Gastroesophageal sphincter (tissue), 4 donors: ENCODE measurements around the gene GINS3. TPM values are rescaled to one million over a fixed set of nuclear protein-coding genes. Genes with fewer than 3 reads are reported as not detected.

Experiments
- ATAC-seq: fragments of 150-250 bp; one replicate; pipeline ENCODE4 v1.9.1; 2016; ENCODE audit warnings: mild to moderate bottlenecking, moderate library complexity
- H3K27ac ChIP-seq, 4 donors: fragments of 200-600 bp; sonication (generic) in 3 of 4; 1 replicate in 3 of 4; 2 replicates in 1 of 4; pipeline ENCODE4 v1.5.1; 2016 to 2019
- H3K27me3 ChIP-seq: fragments of 200-600 bp; sonication (generic); one replicate; pipeline ENCODE4 v1.5.1; 2019
- H3K36me3 ChIP-seq, 2 donors: fragments of 200-600 bp; sonication (generic); one replicate each; pipeline ENCODE4 v1.5.1; 2019; ENCODE audit warnings: control low read depth in 1 of 2
- H3K4me1 ChIP-seq, 3 donors: fragments of 200-600 bp; sonication (generic); 1 replicate in 2 of 3; 2 replicates in 1 of 3; pipeline ENCODE4 v1.5.1; 2016 to 2019; ENCODE audit warnings: control low read depth in 2 of 3
- H3K4me3 ChIP-seq, 2 donors: fragments of 200-600 bp; sonication (generic); one replicate each; pipeline ENCODE4 v1.5.1; 2019; ENCODE audit warnings: mild to moderate bottlenecking in 1 of 2, moderate library complexity in 1 of 2
- H3K9me3 ChIP-seq, 3 donors: fragments of 200-600 bp; sonication (generic); one replicate each; pipeline ENCODE4 v1.5.1; 2017 to 2019; ENCODE audit warnings: control low read depth in 2 of 3
- EP300 ChIP-seq: sonication (generic); formaldehyde crosslinking; IDR thresholded peaks from one replicate; pipeline ENCODE4 v1.6.1; 2017; ENCODE audit warnings: antibody characterized with exemption, mild to moderate bottlenecking
- POLR2A ChIP-seq, 2 donors: fragments of 450-650 bp; IDR thresholded peaks; one replicate each; pipeline ENCODE4 v1.6.1; 2017; ENCODE audit warnings: antibody characterized with exemption in 2 of 2, mild to moderate bottlenecking in 2 of 2, moderate library complexity in 1 of 2
- POLR2AphosphoS5 ChIP-seq: sonication (generic); formaldehyde crosslinking; IDR thresholded peaks from one replicate; pipeline ENCODE4 v1.6.1; 2017; ENCODE audit warnings: antibody characterized with exemption
- WGBS, 2 donors: methylation state at CpG; one replicate each; pipeline ENCODE4 v1.1.5; 2018; ENCODE audit warnings: low coverage in 1 of 2; 5-methylcytosine and 5-hydroxymethylcytosine counted together
- total RNA-seq, 4 donors: library from RNA; depleted of rRNA; stranded (reverse); fragments of >200 nt; gene quantifications; one replicate each; pipeline ENCODE4 v1.1.0, GENCODE V29; 2016
- TF ChIP-seq, protein P1 (sequence below), 4 experiments: fragments of 200-600 bp in 2 of 4; fragments of 450-650 bp in 2 of 4; sonication (generic) in 1 of 4; IDR thresholded peaks; one replicate each; pipeline ENCODE4 v1.5.1; 2017 to 2019; ENCODE audit warnings: antibody characterized with exemption in 4 of 4, mild to moderate bottlenecking in 2 of 4, moderate library complexity in 2 of 4

The GINS3 gene
- total RNA-seq, 4 donors from 2014 or later, result 1.7 to 2.8 (median 2.4) TPM

GRCh38 chr16:58418601-58419000, 26.3 kb downstream of the GINS3 start:
- WGBS, 2 donors, result 28 to 71% methylated on average over 1 to 4 of the region's 4 CpGs
- H3K27ac ChIP-seq, result no peak overlapping the region

GRCh38 chr16:58419241-58419990, 27.1 kb downstream of the GINS3 start:
- no peak for ATAC-seq
- H3K4me3 ChIP-seq, result no peak overlapping the region
- WGBS, 2 donors, result 43 to 62% methylated on average over 4 to 11 of the region's 15 CpGs
- H3K4me1 ChIP-seq, result no peaks in the 10 kb centered on the region
- no peak overlapping the region for H3K27ac ChIP-seq
- TF ChIP-seq POLR2A (IDR thresholded peaks at IDR 0.05) (no peak), POLR2AphosphoS5 (no peak), EP300 (no peak)
- TF ChIP-seq, protein P1, sequence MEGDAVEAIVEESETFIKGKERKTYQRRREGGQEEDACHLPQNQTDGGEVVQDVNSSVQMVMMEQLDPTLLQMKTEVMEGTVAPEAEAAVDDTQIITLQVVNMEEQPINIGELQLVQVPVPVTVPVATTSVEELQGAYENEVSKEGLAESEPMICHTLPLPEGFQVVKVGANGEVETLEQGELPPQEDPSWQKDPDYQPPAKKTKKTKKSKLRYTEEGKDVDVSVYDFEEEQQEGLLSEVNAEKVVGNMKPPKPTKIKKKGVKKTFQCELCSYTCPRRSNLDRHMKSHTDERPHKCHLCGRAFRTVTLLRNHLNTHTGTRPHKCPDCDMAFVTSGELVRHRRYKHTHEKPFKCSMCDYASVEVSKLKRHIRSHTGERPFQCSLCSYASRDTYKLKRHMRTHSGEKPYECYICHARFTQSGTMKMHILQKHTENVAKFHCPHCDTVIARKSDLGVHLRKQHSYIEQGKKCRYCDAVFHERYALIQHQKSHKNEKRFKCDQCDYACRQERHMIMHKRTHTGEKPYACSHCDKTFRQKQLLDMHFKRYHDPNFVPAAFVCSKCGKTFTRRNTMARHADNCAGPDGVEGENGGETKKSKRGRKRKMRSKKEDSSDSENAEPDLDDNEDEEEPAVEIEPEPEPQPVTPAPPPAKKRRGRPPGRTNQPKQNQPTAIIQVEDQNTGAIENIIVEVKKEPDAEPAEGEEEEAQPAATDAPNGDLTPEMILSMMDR (IDR thresholded peaks at IDR 0.05), result no peak
- H3K36me3 ChIP-seq, result no peaks in the 10 kb centered on the region
- peaks cover 38% of the 10 kb centered on the region for H3K27me3 ChIP-seq
- no peaks in the 10 kb centered on the region for H3K9me3 ChIP-seq

More at GRCh38 chr16:58418601-58419000, 26.3 kb downstream of the GINS3 start:
- Histone ChIP-seq H3K4me3 (no peak overlapping the region), H3K4me1 (no peaks in the 10 kb centered on the region), H3K27me3 (peaks cover 33% of the 10 kb centered on the region), H3K9me3 (no peaks in the 10 kb centered on the region), H3K36me3 (no peaks in the 10 kb centered on the region)
- TF ChIP-seq EP300 (no peak), POLR2AphosphoS5 (peak; percentile 14), POLR2A (IDR thresholded peaks at IDR 0.05) (no peak)
- TF ChIP-seq, protein P1 (IDR thresholded peaks at IDR 0.05), result no peak
- no peak for ATAC-seq

- TF ChIP-seq EP300, result no peak
- no peak for TF ChIP-seq POLR2A (IDR thresholded peaks at IDR 0.05)
- TF ChIP-seq POLR2AphosphoS5, result no peak
- TF ChIP-seq, protein P1 (IDR thresholded peaks at IDR 0.05), result no peak
- Histone ChIP-seq H3K27me3 (peaks cover 39% of the 10 kb centered on the region), H3K36me3 (no peaks in the 10 kb centered on the region), H3K27ac (no peak overlapping the region), H3K4me3 (no peak overlapping the region), H3K9me3 (no peaks in the 10 kb centered on the region), H3K4me1 (no peaks in the 10 kb centered on the region)
- 49 to 54% methylated on average over 6 to 7 of the region's 7 CpGs for WGBS, 2 donors
- ATAC-seq, result no peak
These were observed 28.8 kb downstream of the GINS3 start for GRCh38 chr16:58421059-58421458.

DNA sequence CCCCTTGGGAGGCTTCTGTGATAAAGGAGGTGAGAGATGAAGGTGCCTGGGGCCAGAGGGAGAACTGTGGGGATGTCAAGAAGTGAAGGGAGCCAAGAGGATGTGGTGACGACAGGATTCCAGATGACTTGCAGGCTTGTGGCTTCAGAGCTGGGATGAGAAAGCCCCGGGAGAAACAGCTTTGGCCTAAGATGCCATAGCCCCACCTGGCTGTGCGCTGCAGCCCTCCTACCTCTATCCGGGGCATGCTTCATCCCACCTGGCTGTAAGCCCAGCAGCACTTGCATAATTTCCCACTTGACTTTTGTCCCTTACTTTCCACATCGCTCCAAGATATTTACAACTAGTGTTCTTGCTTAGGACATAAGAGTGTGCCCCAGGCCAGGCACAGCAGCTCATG, 29.3 kb downstream of the GINS3 start:
- no peaks in the 10 kb centered on the region for H3K9me3 ChIP-seq
- H3K27me3 ChIP-seq, result peaks cover 39% of the 10 kb centered on the region
- H3K36me3 ChIP-seq, result no peaks in the 10 kb centered on the region
- 45 to 65% methylated on average over 3 to 4 of the region's 5 CpGs for WGBS, 2 donors
- no peak overlapping the region for H3K27ac ChIP-seq
- TF ChIP-seq, protein P1 (IDR thresholded peaks at IDR 0.05), result no peak
- no peak overlapping the region for H3K4me3 ChIP-seq
- H3K4me1 ChIP-seq, result no peaks in the 10 kb centered on the region
- ATAC-seq, result no peak

GRCh38 chr16:58422809-58423208, 30.5 kb downstream of the GINS3 start:
- Histone ChIP-seq H3K27me3 (peaks cover 29% of the 10 kb centered on the region), H3K27ac (no peak overlapping the region), H3K36me3 (no peaks in the 10 kb centered on the region), H3K4me1 (no peaks in the 10 kb centered on the region), H3K9me3 (no peaks in the 10 kb centered on the region), H3K4me3 (no peak overlapping the region)
- no peak for ATAC-seq
- 46 to 67% methylated on average over 4 of the region's 4 CpGs for WGBS, 2 donors
- no peak for TF ChIP-seq EP300
- no peak for TF ChIP-seq POLR2A (IDR thresholded peaks at IDR 0.05)
- TF ChIP-seq, protein P1 (IDR thresholded peaks at IDR 0.05), result no peak
- TF ChIP-seq POLR2AphosphoS5, result no peak
